ENCODE measurements around the gene FBLN2.

FBLN2 gene

GRCh38 chr3:13611221-13611620, 62.3 kb downstream of the FBLN2 start:
- no peak overlapping the region for H3K27ac ChIP-seq
- TF ChIP-seq ZFX (IDR thresholded peaks at IDR 0.05) (no peak), CTCF (conservative IDR thresholded peaks at IDR 0.05) (no peak)

GRCh38 chr3:13612829-13613228, 63.9 kb downstream of the FBLN2 start:
- H3K27ac ChIP-seq: no peak overlapping the region
- no peak for TF ChIP-seq ZFX (IDR thresholded peaks at IDR 0.05)
- TF ChIP-seq CTCF (conservative IDR thresholded peaks at IDR 0.05): no peak

- no peak overlapping the region for H3K27ac ChIP-seq
- no peak for TF ChIP-seq CTCF (conservative IDR thresholded peaks at IDR 0.05)
- no peak for TF ChIP-seq ZFX (IDR thresholded peaks at IDR 0.05)
Measured at GRCh38 chr3:13613343-13614190, 64.6 kb downstream of the FBLN2 start.

GRCh38 chr3:13614607-13615006, 65.7 kb downstream of the FBLN2 start:
- no peak overlapping the region for H3K27ac ChIP-seq
- TF ChIP-seq ZFX (IDR thresholded peaks at IDR 0.05): no peak
- TF ChIP-seq CTCF (conservative IDR thresholded peaks at IDR 0.05): no peak

- no peak overlapping the region for H3K27ac ChIP-seq
- TF ChIP-seq ZFX (IDR thresholded peaks at IDR 0.05): no peak
- no peak for TF ChIP-seq CTCF (conservative IDR thresholded peaks at IDR 0.05)
Measured at GRCh38 chr3:13615019-13615528, 66.1 kb downstream of the FBLN2 start.

- no peak for TF ChIP-seq CTCF (conservative IDR thresholded peaks at IDR 0.05)
- TF ChIP-seq ZFX (IDR thresholded peaks at IDR 0.05): no peak
- no peak overlapping the region for H3K27ac ChIP-seq
Measured at GRCh38 chr3:13616359-13616758, 67.4 kb downstream of the FBLN2 start.

GRCh38 chr3:13617097-13617738, 68.3 kb downstream of the FBLN2 start:
- no peak overlapping the region for H3K27ac ChIP-seq
- TF ChIP-seq CTCF (conservative IDR thresholded peaks at IDR 0.05): no peak
- TF ChIP-seq ZFX (IDR thresholded peaks at IDR 0.05): no peak
